ES-I3 (cell line): ENCODE data around the gene MAST4.

Experiments used
- H3K36me3 ChIP-seq: 2 replicates; pipeline ENCODE4 v1.6.1; 2013; ENCODE audit warnings: mild to moderate bottlenecking, low read length, control low read depth, moderate library complexity; ENCODE audit not compliant: insufficient read depth
- H3K4me1 ChIP-seq: 2 replicates; pipeline ENCODE4 v1.6.1; 2013; ENCODE audit warnings: mild to moderate bottlenecking, control low read depth, low read length; ENCODE audit not compliant: insufficient read depth
- H3K9ac ChIP-seq: 2 replicates; pipeline ENCODE4 v1.6.1; 2013; ENCODE audit warnings: low read depth, mild to moderate bottlenecking, low read length, moderate library complexity
- H3K9me3 ChIP-seq: 2 replicates; pipeline ENCODE4 v1.6.1; 2013; ENCODE audit warnings: mild to moderate bottlenecking, low read length, moderate library complexity; ENCODE audit not compliant: control insufficient read depth, insufficient read depth

The MAST4 gene

DNA sequence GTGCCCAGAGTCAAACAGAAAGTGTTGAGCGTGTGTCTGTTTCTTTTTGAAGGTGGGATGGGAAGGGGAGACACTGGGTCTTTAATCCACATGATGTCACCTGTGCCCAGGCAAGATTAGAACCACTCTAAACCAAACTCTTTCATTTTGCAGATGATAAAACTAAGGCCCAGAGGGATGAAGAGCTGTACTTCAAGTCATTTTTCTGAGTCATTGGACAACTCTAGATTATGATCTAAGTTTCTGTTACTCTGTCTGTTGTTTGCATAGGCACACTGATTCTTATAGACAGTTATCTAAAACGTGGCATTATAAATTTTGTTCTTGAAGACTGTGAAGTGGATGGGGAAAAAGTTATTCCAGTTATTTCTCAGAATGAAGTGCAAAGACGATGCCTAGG is 48.8 kb downstream of the MAST4 start:
- H3K9ac ChIP-seq: no peak overlapping the region
- H3K9me3 ChIP-seq: peaks cover 2% of the 10 kb centered on the region; the same call in 1 of the 2 replicates
- no peaks in the 10 kb centered on the region for H3K36me3 ChIP-seq
- H3K4me1 ChIP-seq: peaks cover 4% of the 10 kb centered on the region; the same call in 1 of the 2 replicates

GRCh38 chr5:66646570-66646969 is 50.4 kb downstream of the MAST4 start:
- Histone ChIP-seq H3K9me3 (peaks cover 6% of the 10 kb centered on the region), H3K9ac (no peak overlapping the region), H3K4me1 (peaks cover 4% of the 10 kb centered on the region; the same call in 1 of the 2 replicates), H3K36me3 (no peaks in the 10 kb centered on the region)

DNA sequence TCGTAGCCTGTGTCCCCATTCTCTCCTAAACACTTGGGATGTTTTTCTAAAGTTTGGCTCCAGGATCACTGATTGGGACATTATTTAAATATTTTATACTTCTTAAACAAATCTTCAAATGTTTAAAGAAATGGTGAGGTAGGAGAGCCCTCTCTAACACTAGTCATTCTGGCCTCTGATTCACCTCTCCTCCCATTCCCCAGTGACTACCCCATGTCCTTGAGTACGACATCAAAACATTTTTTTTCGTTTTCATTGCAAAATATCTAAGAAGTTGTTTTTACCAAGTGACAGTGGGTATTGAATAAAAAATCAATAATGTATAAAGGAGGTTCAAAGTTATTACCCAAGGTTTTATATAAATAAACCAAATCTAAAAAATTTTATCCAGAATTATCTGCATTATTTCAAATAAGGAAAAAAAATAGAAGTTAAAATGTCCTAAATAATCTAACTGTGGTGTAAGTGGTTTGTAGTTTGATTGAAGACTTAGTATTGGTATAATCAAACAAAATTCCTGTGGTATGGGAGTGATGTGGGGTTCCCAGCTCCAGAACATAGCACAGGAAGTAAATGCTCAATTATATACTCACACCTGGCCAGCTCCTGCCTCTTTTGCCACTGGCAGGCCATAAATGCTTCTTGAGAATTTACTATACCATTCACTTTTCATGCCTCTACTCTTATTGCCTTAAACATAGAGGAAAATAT is 51.1 kb downstream of the MAST4 start:
- peaks cover 9% of the 10 kb centered on the region for H3K9me3 ChIP-seq
- H3K4me1 ChIP-seq: peaks cover 4% of the 10 kb centered on the region; the same call in 1 of the 2 replicates
- no peak overlapping the region for H3K9ac ChIP-seq
- H3K36me3 ChIP-seq: no peaks in the 10 kb centered on the region

- peaks cover 5% of the 10 kb centered on the region; the same call in 1 of the 2 replicates for H3K4me1 ChIP-seq
- H3K9me3 ChIP-seq: peaks cover 9% of the 10 kb centered on the region
- no peaks in the 10 kb centered on the region for H3K36me3 ChIP-seq
- no peak overlapping the region for H3K9ac ChIP-seq
These were observed 56.6 kb downstream of the MAST4 start for GRCh38 chr5:66652818-66653217.

- H3K36me3 ChIP-seq: no peaks in the 10 kb centered on the region
- H3K4me1 ChIP-seq: peaks cover 5% of the 10 kb centered on the region; the same call in 1 of the 2 replicates
- no peak overlapping the region for H3K9ac ChIP-seq
- H3K9me3 ChIP-seq: peaks cover 9% of the 10 kb centered on the region
These were observed 57.1 kb downstream of the MAST4 start for GRCh38 chr5:66653325-66653724.

DNA sequence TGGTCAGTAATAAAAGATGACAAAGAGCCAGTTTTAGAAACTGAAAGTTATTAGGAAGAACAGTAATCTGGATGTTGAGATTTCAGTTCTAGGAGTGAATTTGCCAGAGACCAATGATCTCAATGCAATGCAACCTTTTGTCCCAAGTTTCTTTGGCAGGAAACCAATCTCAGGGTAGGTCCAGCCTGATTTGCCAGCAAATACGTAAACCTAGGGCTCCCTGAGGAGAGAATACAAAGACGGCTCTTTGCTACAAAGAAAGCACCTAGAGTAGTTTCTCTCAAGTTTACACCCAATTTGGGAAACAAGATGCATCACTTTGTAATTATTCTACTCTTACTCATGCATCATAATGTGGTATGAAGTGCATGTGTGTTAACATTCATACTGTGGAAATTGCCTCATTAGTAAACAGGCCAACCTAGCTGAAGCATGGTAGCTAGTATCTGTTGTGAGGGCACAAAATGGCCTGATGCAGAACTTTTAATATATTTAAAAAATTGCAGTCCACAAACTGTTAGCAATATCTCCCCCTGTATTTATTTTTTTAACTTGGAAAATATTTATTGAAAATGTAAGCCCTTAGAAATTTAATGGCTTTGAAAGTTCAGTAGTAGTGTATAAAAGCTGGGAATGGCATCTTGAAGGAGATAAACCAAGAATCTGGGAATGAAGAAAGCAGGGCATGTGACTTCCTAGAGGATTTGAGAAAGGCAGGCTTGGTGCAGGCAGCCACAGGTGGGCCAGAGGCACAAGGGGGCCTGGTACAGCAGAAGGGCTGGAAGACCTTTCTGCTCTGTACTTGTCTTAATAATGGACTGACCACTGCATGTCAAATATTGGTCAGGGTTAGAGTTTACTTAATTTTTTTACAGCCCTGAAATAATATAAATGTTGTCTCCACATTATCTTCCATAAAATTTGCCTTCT is 59.5 kb downstream of the MAST4 start:
- Histone ChIP-seq H3K36me3 (no peaks in the 10 kb centered on the region), H3K9me3 (peaks cover 5% of the 10 kb centered on the region; the same call in 1 of the 2 replicates), H3K9ac (no peak overlapping the region), H3K4me1 (peaks cover 5% of the 10 kb centered on the region; the same call in 1 of the 2 replicates)

- H3K4me1 ChIP-seq: peaks cover 5% of the 10 kb centered on the region; the same call in 1 of the 2 replicates
- H3K36me3 ChIP-seq: no peaks in the 10 kb centered on the region
- H3K9ac ChIP-seq: no peak overlapping the region
- H3K9me3 ChIP-seq: no peaks in the 10 kb centered on the region
These were observed 62.3 kb downstream of the MAST4 start for GRCh38 chr5:66658516-66658915.

- Histone ChIP-seq H3K9me3 (no peaks in the 10 kb centered on the region), H3K9ac (no peak overlapping the region), H3K36me3 (no peaks in the 10 kb centered on the region), H3K4me1 (peaks cover 5% of the 10 kb centered on the region; the same call in 1 of the 2 replicates)
These were observed 63.6 kb downstream of the MAST4 start for GRCh38 chr5:66659780-66660179.

- no peaks in the 10 kb centered on the region for H3K36me3 ChIP-seq
- H3K9me3 ChIP-seq: no peaks in the 10 kb centered on the region
- H3K9ac ChIP-seq: no peak overlapping the region
- H3K4me1 ChIP-seq: peaks cover 2% of the 10 kb centered on the region; the same call in 1 of the 2 replicates
These were observed 64.2 kb downstream of the MAST4 start for GRCh38 chr5:66660396-66660795.

- no peaks in the 10 kb centered on the region; the same call in 1 of the 2 replicates for H3K4me1 ChIP-seq
- no peak overlapping the region for H3K9ac ChIP-seq
- no peaks in the 10 kb centered on the region for H3K36me3 ChIP-seq
- H3K9me3 ChIP-seq: no peaks in the 10 kb centered on the region
These were observed 65.0 kb downstream of the MAST4 start for GRCh38 chr5:66661149-66661548.

GRCh38 chr5:66666778-66667177 is 70.6 kb downstream of the MAST4 start:
- Histone ChIP-seq H3K4me1 (no peaks in the 10 kb centered on the region), H3K9ac (no peak overlapping the region), H3K9me3 (no peaks in the 10 kb centered on the region), H3K36me3 (no peaks in the 10 kb centered on the region)

- no peaks in the 10 kb centered on the region for H3K4me1 ChIP-seq
- H3K9me3 ChIP-seq: no peaks in the 10 kb centered on the region
- H3K36me3 ChIP-seq: no peaks in the 10 kb centered on the region
- no peak overlapping the region for H3K9ac ChIP-seq
These were observed 73.1 kb downstream of the MAST4 start for GRCh38 chr5:66669086-66669861.

- Histone ChIP-seq H3K4me1 (no peaks in the 10 kb centered on the region), H3K9ac (no peak overlapping the region), H3K9me3 (no peaks in the 10 kb centered on the region), H3K36me3 (no peaks in the 10 kb centered on the region)
These were observed 73.6 kb downstream of the MAST4 start for GRCh38 chr5:66669862-66670195.

DNA sequence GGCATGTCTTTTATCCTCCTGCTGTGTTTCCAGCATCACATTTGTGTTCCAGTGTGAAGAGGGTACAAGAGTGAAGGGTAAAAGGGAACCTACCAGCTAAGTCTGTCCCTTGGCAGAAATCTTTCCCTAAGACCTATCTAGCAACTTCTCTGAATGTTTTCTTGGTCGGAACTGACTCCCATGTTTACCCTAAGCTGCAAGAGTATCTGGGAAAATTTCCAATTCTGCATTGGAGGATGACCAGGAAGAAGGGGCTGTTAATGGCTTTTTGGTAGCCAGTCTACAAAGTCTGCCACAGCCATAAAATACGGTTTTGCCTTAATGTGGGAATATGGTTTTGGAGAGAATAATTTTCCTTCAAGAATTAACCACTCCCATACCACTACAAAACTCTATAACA is 75.1 kb downstream of the MAST4 start:
- Histone ChIP-seq H3K9ac (no peak overlapping the region), H3K36me3 (no peaks in the 10 kb centered on the region), H3K9me3 (no peaks in the 10 kb centered on the region), H3K4me1 (no peaks in the 10 kb centered on the region)
